Breast epithelium (tissue), 4 donors: ENCODE data around the gene CTNNA2. TPM values are rescaled to one million over a fixed set of nuclear protein-coding genes. Genes with fewer than 3 reads are reported as not detected.

Source experiments
- DNase-seq, 2 donors: peaks; one replicate each; pipeline ENCODE4 v3.0.0-alpha.2; 2019; ENCODE audit warnings: low spot score in 2 of 2
- H3K27ac ChIP-seq, 2 donors: fragments of 200-600 bp; sonication (generic) in 1 of 2; one replicate each; pipeline ENCODE4 v1.5.1; 2016 to 2019; ENCODE audit warnings: mild to moderate bottlenecking in 1 of 2
- H3K27me3 ChIP-seq, 2 donors: fragments of 200-600 bp; sonication (generic) in 1 of 2; one replicate each; pipeline versions ENCODE4 v1.5.1 to v1.6.0; 2017 to 2019; ENCODE audit warnings: control low read depth in 1 of 2, mild to moderate bottlenecking in 1 of 2
- H3K36me3 ChIP-seq: fragments of 200-600 bp; one replicate; pipeline ENCODE4 v1.5.1; 2019
- H3K4me1 ChIP-seq, 2 donors: fragments of 200-600 bp; sonication (generic); one replicate each; pipeline ENCODE4 v1.5.1; 2016 to 2019; ENCODE audit warnings: control low read depth in 1 of 2
- H3K4me3 ChIP-seq, 3 donors: fragments of 200-600 bp; sonication (generic); 1 replicate in 2 of 3; 2 replicates in 1 of 3; pipeline ENCODE4 v1.5.1; 2016 to 2019; ENCODE audit warnings: mild to moderate bottlenecking in 3 of 3, moderate library complexity in 2 of 3
- H3K9me3 ChIP-seq, 2 donors: fragments of 200-600 bp; sonication (generic) in 1 of 2; one replicate each; pipeline ENCODE4 v1.5.1; 2016 to 2019; ENCODE audit warnings: control low read depth in 1 of 2
- CTCF ChIP-seq, 3 donors: fragments of 450-650 bp; IDR thresholded peaks; one replicate each; pipeline ENCODE4 v1.5.1; 2016 to 2017; ENCODE audit warnings: antibody characterized with exemption in 3 of 3, mild to moderate bottlenecking in 3 of 3, moderate library complexity in 3 of 3
- POLR2A ChIP-seq: fragments of 450-650 bp; IDR thresholded peaks from one replicate; pipeline ENCODE4 v1.6.1; 2016; ENCODE audit warnings: antibody characterized with exemption, mild to moderate bottlenecking, moderate library complexity
- POLR2AphosphoS5 ChIP-seq, 3 donors: sonication (generic); formaldehyde crosslinking; IDR thresholded peaks; one replicate each; pipeline ENCODE4 v1.6.1; 2017; ENCODE audit warnings: antibody characterized with exemption in 3 of 3
- intact Hi-C: fragments of 100-400 bp; cut with DNase I; formaldehyde crosslinking; loops from one replicate; pipeline ENCODE4 v1.15.1; 2023; ENCODE audit warnings: low total_unique reads
- total RNA-seq, 3 donors: library from RNA; depleted of rRNA; stranded (reverse); fragments of >200 nt; gene quantifications; one replicate each; pipeline ENCODE4 v1.1.0, GENCODE V29; 2016

The CTNNA2 gene
- total RNA-seq, 3 donors from 2014 or later: 0.16 TPM; not detected in 2

DNA sequence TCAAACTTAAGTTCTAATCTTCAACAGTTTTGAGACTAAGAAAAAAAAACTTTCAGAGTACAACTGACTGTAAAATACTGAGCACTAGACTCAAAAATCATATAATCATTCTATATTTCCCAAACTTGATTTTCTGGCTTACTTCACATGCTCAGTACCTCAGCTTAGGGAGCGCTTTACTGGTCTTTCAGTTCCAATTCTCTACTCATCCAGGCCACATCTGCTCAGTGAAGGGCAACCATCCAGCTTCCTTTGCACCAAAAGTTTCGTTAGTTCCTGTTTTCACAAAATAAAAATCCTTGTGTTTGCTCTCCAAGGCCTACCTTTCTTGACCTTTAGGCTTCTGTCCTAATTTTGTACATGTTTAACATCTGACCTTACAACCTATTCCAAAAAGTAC lies 1079.3 kb downstream of the CTNNA2 start:
- H3K9me3 ChIP-seq: peaks cover 0 to 8% of the 10 kb centered on the region in 2 donors
- no peak overlapping the region for H3K4me3 ChIP-seq
- TF ChIP-seq CTCF (IDR thresholded peaks at IDR 0.05) (no peak), POLR2AphosphoS5 (IDR thresholded peaks at IDR 0.05) (no peak), POLR2A (no peak)
- DNase-seq: no peak
- no peaks in the 10 kb centered on the region for H3K27me3 ChIP-seq
- intact Hi-C loops: no loop called here
- no peak overlapping the region for H3K27ac ChIP-seq
- no peaks in the 10 kb centered on the region for H3K36me3 ChIP-seq
- no peaks in the 10 kb centered on the region for H3K4me1 ChIP-seq

DNA sequence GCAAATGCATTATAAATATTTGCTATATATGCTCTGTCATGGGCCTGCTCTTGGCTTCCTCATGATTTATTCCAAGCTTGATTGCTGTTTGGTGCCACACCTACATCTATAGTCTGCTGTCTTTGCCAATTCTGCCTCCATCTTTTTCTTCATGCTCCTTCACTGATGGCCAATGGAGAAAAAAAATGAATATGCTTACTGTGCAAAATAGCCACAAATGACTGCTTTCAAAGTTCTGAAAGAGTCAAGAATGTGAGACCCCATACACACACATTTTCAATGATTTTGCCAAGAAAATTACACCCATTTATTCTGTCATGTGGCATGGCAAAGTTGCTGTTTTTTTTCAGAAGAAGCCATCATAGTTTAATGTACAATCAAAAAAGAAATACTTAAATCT lies 1097.3 kb downstream of the CTNNA2 start:
- TF ChIP-seq POLR2A (no peak), POLR2AphosphoS5 (IDR thresholded peaks at IDR 0.05) (no peak), CTCF (IDR thresholded peaks at IDR 0.05) (no peak)
- no peaks in the 10 kb centered on the region for H3K9me3 ChIP-seq
- H3K27ac ChIP-seq: no peak overlapping the region
- no peak for DNase-seq
- H3K4me1 ChIP-seq: no peaks in the 10 kb centered on the region
- no peaks in the 10 kb centered on the region for H3K36me3 ChIP-seq
- no peaks in the 10 kb centered on the region for H3K27me3 ChIP-seq
- intact Hi-C loops: no loop called here
- H3K4me3 ChIP-seq: no peak overlapping the region

- Histone ChIP-seq H3K27ac (no peak overlapping the region), H3K4me3 (no peak overlapping the region), H3K36me3 (no peaks in the 10 kb centered on the region), H3K27me3 (no peaks in the 10 kb centered on the region), H3K4me1 (no peaks in the 10 kb centered on the region), H3K9me3 (no peaks in the 10 kb centered on the region)
- TF ChIP-seq POLR2AphosphoS5 (IDR thresholded peaks at IDR 0.05) (no peak), CTCF (IDR thresholded peaks at IDR 0.05) (no peak), POLR2A (no peak)
- no peak for DNase-seq
- intact Hi-C loops: no loop called here
Measured at GRCh38 chr2:80621656-80622055, 1108.8 kb downstream of the CTNNA2 start.

DNA sequence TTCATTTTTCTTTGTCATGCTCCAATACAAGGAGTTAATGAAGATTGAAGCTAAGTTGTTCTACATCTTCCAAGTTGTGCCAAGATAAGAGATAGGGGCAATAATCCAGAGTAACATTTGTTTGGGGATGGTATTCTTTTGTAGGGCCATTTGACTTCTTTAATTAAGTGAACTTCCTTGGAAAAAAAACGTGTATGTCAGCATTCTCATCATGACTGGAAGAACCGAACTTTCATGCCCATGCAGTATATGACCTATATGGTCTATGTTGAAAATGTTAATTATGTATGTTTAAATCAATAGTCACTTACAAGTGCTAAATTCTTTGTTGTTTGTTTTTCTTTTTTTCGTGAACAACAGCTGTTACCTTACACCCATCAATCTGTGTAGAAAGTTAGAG lies 1111.2 kb downstream of the CTNNA2 start:
- intact Hi-C loops: no loop called here
- H3K4me3 ChIP-seq: no peak overlapping the region
- H3K9me3 ChIP-seq: no peaks in the 10 kb centered on the region
- no peaks in the 10 kb centered on the region for H3K36me3 ChIP-seq
- H3K4me1 ChIP-seq: no peaks in the 10 kb centered on the region
- no peaks in the 10 kb centered on the region for H3K27me3 ChIP-seq
- no peak for DNase-seq
- no peak for TF ChIP-seq POLR2A
- no peak for TF ChIP-seq POLR2AphosphoS5 (IDR thresholded peaks at IDR 0.05)
- TF ChIP-seq CTCF (IDR thresholded peaks at IDR 0.05): no peak
- H3K27ac ChIP-seq: no peak overlapping the region

GRCh38 chr2:80634590-80634989 lies 1121.7 kb downstream of the CTNNA2 start:
- H3K9me3 ChIP-seq: no peaks in the 10 kb centered on the region
- H3K27me3 ChIP-seq: no peaks in the 10 kb centered on the region
- H3K4me3 ChIP-seq: no peak overlapping the region
- no peaks in the 10 kb centered on the region for H3K36me3 ChIP-seq
- intact Hi-C loops: no loop called here
- DNase-seq: no peak
- TF ChIP-seq POLR2A (no peak), CTCF (IDR thresholded peaks at IDR 0.05) (no peak), POLR2AphosphoS5 (IDR thresholded peaks at IDR 0.05) (no peak)
- H3K4me1 ChIP-seq: no peaks in the 10 kb centered on the region
- no peak overlapping the region for H3K27ac ChIP-seq
